AG09309 (cell line): ENCODE data around the gene HIGD1C.

Experiments used
- DNase-seq: peaks from one replicate; pipeline ENCODE4 v3.0.0-alpha.2; 2010; ENCODE audit warnings: low read depth
- H3K4me3 ChIP-seq: 2 replicates; pipeline ENCODE4 v1.5.1; 2011; ENCODE audit warnings: mild to moderate bottlenecking, low read depth, low read length, moderate library complexity; ENCODE audit not compliant: control insufficient read depth
- TF ChIP-seq, protein P1 (sequence below): IDR thresholded peaks from 2 replicates; pipeline ENCODE4 v1.5.1; 2011; ENCODE audit warnings: mild to moderate bottlenecking, low read depth, low read length, inconsistent platforms; ENCODE audit not compliant: insufficient read depth, control insufficient read depth; ENCODE audit errors: missing control alignments

HIGD1C gene

DNA sequence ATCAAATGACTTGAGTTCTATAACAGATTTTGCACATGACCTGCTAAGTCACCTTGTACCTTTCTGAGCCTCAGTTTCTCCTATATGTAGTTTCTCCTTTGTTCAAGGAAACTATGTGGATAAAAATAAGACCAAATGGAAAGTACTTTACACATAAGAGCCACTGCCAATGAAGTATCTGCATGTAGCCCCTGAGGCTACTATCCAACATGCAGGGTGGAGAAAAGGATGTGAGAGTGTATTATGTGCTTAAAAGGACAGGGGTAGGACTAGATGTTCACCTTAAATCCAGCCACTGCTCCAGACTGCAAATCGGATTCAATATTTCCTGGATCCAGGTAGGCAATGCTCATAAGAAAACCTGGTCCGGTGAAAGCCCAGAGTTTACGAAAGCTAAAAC, 52.7 kb downstream of the HIGD1C start:
- TF ChIP-seq, protein P1, sequence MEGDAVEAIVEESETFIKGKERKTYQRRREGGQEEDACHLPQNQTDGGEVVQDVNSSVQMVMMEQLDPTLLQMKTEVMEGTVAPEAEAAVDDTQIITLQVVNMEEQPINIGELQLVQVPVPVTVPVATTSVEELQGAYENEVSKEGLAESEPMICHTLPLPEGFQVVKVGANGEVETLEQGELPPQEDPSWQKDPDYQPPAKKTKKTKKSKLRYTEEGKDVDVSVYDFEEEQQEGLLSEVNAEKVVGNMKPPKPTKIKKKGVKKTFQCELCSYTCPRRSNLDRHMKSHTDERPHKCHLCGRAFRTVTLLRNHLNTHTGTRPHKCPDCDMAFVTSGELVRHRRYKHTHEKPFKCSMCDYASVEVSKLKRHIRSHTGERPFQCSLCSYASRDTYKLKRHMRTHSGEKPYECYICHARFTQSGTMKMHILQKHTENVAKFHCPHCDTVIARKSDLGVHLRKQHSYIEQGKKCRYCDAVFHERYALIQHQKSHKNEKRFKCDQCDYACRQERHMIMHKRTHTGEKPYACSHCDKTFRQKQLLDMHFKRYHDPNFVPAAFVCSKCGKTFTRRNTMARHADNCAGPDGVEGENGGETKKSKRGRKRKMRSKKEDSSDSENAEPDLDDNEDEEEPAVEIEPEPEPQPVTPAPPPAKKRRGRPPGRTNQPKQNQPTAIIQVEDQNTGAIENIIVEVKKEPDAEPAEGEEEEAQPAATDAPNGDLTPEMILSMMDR: no peak
- H3K4me3 ChIP-seq: no peak overlapping the region
- no peak for DNase-seq

DNA sequence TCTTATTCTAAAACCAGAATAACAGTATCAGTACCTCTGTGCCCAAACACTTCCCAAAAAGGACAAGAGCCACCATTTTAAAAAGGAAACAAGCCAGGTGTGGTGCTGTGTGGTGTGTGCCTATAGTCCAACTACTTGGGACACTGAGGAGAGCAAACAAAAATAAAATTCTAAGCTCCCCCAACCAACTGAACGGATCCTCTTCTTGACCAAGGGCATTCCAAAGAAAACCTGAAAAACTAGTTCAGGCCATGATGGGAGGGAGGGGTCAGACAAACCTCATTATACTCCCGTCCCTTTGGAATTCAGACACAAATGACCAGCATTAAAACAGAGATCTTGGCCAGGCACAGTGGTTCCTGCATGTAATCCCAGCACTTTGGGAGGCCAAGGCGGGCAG, 53.3 kb downstream of the HIGD1C start:
- DNase-seq: no peak
- no peak overlapping the region for H3K4me3 ChIP-seq
- TF ChIP-seq, protein P1: no peak

DNA sequence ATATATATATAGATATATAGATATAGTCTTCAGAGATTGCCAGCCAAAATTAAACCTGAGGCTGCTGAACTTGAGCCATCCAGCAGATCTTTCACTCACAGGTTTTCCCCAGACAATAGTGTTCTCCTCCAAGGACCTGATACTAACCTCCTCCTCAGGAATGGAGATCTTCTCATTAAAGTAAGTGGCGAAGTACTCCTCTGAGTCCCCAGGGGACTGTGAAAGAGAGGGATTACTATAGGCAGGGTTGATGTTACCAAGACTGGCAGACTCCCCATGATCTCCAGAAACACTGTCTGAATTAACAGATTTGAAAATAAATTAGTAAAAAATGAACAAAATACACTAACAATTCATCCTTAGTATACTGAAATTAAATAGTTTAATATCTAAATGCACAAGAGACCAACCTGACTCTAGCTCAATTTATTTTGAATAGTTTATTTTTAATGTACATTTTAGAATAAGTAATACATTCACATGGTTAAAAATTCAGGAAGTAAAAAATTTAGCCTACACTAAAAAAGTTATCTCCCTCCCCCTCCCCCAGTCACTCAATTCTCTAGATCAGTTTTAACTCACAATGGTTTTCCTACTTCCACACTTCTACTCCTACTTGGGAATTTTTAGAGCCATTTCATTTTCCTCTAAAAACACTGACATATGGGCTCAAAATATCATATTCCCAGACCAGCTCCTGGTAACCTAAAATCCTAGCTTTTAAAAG, 56.1 kb downstream of the HIGD1C start:
- DNase-seq: no peak
- TF ChIP-seq, protein P1: no peak
- H3K4me3 ChIP-seq: no peak overlapping the region

DNA sequence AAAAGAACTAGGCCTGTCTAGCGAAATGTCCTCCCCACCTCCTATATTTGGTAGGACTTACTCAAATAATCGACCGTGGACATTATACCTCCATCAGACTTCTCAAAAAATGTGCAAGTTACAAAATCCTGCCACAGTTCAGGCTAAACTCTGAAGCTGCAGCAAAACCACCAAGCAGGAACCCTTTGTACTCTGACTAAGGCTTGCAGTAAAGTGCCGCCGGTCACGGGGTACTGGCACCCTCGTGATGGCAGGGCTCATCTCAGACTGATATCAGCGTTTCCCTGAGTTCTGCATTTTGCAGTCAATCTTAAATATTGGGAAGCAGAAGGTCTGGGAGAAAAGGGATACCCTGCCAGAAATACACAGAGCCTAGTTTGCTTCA, 56.7 kb downstream of the HIGD1C start:
- DNase-seq: no peak
- H3K4me3 ChIP-seq: no peak overlapping the region
- TF ChIP-seq, protein P1: no peak

DNA sequence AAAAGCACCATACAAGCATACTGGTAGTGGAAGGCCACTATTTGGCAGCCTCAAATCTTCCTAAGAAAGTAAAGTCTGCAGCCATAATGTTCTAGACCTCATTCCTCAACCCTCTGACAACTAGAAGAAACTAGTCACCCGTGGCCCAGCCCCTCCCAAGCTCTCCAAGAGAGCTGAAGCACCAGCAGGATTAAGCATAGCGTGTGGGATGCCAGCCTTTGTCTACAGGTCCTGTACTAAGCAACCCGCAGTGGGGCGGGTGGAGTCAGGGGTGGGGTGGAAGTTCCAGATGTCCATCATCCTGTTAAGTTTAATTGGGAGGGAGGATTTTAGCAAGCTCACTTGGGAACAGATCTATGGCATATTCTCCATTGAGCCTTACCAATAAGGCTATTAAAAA, 59.6 kb downstream of the HIGD1C start:
- TF ChIP-seq, protein P1: no peak
- DNase-seq: no peak
- no peak overlapping the region for H3K4me3 ChIP-seq

DNA sequence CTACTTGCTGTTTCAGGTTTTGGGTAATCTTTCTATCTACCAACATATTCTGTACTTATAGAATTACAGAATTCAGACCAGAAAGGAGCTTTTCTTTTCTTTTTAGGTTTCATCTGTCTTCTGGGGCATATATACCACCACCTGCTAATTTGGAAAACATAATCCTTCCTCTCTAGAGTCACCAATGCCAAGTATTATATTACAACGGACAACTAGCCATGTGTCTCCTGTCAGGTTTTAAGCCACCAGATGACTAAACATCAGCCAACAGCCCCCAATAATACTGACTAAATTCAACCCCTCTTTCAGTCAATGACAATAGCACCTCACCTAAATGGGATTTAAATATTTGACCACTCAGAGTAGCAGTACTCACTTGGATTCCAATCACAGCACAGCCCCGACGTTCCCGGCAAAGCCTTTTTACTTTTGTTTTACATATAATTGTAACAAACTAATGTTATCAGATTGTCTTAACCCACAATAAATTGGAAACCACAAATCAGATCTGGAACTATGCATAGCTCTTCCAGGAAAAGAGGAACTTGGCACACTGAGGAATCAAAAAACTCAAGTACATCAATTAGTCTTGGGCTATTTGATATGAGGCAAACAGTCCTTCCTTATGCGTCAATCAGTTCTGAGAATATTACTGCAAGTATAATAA, 60.4 kb downstream of the HIGD1C start:
- no peak overlapping the region for H3K4me3 ChIP-seq
- TF ChIP-seq, protein P1: no peak
- no peak for DNase-seq
